Panc1 (cell line): ENCODE measurements around the gene SPRN.

Source experiments
- POLR2AphosphoS5 ChIP-seq: IDR thresholded peaks from 2 replicates; pipeline ENCODE4 v1.6.1; 2012; ENCODE audit warnings: mild to moderate bottlenecking, low read depth, low read length, moderate library complexity
- SIN3A ChIP-seq: IDR thresholded peaks from 2 replicates; pipeline ENCODE4 v1.6.1; 2012; ENCODE audit warnings: low read depth, mild to moderate bottlenecking, low read length, moderate library complexity, borderline replicate concordance; ENCODE audit not compliant: insufficient read depth
- TF ChIP-seq, protein P1 (sequence below): fragments of 450-650 bp; IDR thresholded peaks from 2 replicates; pipeline ENCODE4 v1.5.1; 2017; ENCODE audit warnings: mild to moderate bottlenecking
- TF ChIP-seq, protein P2 (sequence below), 2 experiments: IDR thresholded peaks; 2 replicates each; pipeline ENCODE4 v1.6.1; 2011 to 2012; ENCODE audit warnings: low read depth in 2 of 2, control low read depth in 1 of 2, low read length in 1 of 2, mild to moderate bottlenecking in 1 of 2, moderate library complexity in 1 of 2; ENCODE audit not compliant: insufficient read depth in 1 of 2

DNA sequence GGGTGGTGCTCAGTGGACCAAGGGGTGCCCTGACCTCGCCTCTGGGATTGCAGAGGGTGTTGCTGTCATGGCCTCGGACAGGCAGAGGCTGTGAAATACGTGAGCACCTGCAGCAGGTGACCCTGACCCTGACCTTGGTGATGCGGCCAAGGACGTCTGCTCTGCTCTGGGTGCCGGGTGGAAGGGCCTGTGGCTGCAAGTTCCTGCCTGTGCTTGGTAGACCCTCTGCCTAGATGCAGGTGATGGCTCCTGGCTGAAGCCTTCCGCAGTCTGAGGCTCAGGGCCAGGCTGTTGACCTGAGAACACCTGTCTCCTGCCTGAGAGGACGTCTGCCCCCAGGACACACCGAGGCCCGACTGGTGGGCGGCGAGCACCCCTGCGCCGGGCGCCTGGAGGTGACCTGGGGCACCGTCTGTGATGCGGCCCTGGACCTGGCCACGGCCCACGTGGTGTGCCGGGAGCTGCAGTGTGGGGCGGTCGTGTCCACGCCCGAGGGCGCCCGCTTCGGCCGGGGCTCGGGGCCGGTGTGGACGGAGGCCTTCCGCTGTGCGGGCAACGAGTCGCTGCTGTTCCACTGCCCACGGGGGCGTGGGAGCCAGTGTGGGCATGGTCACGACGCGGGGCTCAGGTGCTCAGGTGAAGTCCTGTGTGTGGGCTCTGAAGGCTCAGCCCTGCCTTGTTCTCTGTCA is 33.7 kb upstream of the SPRN start:
- TF ChIP-seq, protein P1, sequence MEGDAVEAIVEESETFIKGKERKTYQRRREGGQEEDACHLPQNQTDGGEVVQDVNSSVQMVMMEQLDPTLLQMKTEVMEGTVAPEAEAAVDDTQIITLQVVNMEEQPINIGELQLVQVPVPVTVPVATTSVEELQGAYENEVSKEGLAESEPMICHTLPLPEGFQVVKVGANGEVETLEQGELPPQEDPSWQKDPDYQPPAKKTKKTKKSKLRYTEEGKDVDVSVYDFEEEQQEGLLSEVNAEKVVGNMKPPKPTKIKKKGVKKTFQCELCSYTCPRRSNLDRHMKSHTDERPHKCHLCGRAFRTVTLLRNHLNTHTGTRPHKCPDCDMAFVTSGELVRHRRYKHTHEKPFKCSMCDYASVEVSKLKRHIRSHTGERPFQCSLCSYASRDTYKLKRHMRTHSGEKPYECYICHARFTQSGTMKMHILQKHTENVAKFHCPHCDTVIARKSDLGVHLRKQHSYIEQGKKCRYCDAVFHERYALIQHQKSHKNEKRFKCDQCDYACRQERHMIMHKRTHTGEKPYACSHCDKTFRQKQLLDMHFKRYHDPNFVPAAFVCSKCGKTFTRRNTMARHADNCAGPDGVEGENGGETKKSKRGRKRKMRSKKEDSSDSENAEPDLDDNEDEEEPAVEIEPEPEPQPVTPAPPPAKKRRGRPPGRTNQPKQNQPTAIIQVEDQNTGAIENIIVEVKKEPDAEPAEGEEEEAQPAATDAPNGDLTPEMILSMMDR, result no peak
- no peak for TF ChIP-seq POLR2AphosphoS5
- no peak for TF ChIP-seq SIN3A
- TF ChIP-seq, protein P2, sequence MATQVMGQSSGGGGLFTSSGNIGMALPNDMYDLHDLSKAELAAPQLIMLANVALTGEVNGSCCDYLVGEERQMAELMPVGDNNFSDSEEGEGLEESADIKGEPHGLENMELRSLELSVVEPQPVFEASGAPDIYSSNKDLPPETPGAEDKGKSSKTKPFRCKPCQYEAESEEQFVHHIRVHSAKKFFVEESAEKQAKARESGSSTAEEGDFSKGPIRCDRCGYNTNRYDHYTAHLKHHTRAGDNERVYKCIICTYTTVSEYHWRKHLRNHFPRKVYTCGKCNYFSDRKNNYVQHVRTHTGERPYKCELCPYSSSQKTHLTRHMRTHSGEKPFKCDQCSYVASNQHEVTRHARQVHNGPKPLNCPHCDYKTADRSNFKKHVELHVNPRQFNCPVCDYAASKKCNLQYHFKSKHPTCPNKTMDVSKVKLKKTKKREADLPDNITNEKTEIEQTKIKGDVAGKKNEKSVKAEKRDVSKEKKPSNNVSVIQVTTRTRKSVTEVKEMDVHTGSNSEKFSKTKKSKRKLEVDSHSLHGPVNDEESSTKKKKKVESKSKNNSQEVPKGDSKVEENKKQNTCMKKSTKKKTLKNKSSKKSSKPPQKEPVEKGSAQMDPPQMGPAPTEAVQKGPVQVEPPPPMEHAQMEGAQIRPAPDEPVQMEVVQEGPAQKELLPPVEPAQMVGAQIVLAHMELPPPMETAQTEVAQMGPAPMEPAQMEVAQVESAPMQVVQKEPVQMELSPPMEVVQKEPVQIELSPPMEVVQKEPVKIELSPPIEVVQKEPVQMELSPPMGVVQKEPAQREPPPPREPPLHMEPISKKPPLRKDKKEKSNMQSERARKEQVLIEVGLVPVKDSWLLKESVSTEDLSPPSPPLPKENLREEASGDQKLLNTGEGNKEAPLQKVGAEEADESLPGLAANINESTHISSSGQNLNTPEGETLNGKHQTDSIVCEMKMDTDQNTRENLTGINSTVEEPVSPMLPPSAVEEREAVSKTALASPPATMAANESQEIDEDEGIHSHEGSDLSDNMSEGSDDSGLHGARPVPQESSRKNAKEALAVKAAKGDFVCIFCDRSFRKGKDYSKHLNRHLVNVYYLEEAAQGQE (IDR thresholded peaks at IDR 0.05; ENCODE audit: insufficient read depth in 1 of 2, low read depth in 2 of 2, low read length in 1 of 2), result no peak
